HepG2 (cell line): ENCODE data around the gene PMAIP1. TPM values are rescaled to one million over a fixed set of nuclear protein-coding genes. Genes with fewer than 3 reads are reported as not detected.

ENCODE experiments used
- ATAC-seq: fragments of 200-7000 bp; cut with Tn5 transposase; 3 replicates; pipeline ENCODE4 v1.9.1; 2020; ENCODE audit warnings: mild to moderate bottlenecking, moderate library complexity
- BruUV-seq: library from RNA; stranded (reverse); fragments of 400-500 nt; replicated peaks from 2 replicates; lab custom pipeline; 2021; lab: Mats Ljungman, UMichigan
- CTCF ChIA-PET: fragments of 300-600 bp; formaldehyde crosslinking; extraction: SDS; loops from one replicate; lab custom pipeline; 2021; ENCODE audit warnings: low total read pairs, inconsistent platforms, low intra/inter-chr PET ratio; lab: Yijun Ruan, JAX
- POLR2A ChIA-PET: fragments of 350-600 bp; sonication (Branson Sonifier 250); formaldehyde crosslinking; loops from one replicate; lab custom pipeline; 2020; ENCODE audit warnings: antibody characterized with exemption, inconsistent platforms; lab: Yijun Ruan, JAX
- DNase-seq: peaks from one replicate; pipeline ENCODE4 v3.0.0-alpha.2; 2015; ENCODE audit warnings: low spot score
- FAIRE-seq: peaks from 3 replicates; lab custom pipeline; 2011; peaks lifted over from hg19 to GRCh38; lab: Jason Lieb, UNC
- H2AFZ ChIP-seq: one replicate; pipeline ENCODE4 v1.6.1; 2011; ENCODE audit warnings: low read length, inconsistent platforms
- H3K27ac ChIP-seq: fragments of 300-600 bp; 3 replicates; pipeline ENCODE4 v1.8.0; 2011; ENCODE audit warnings: mixed run types, mild to moderate bottlenecking, mixed read lengths, low read length, inconsistent platforms; ENCODE audit not compliant: insufficient read depth; ENCODE audit errors: extremely low read length
- H3K27me3 ChIP-seq, 2 experiments: fragments of 200-600 bp in 1 of 2; 2 replicates in 1 of 2; 3 replicates in 1 of 2; pipeline versions ENCODE4 v1.6.0 to v1.8.0; 2011; ENCODE audit warnings: low read length in 2 of 2, mild to moderate bottlenecking in 2 of 2, moderate library complexity in 2 of 2, inconsistent platforms in 1 of 2; ENCODE audit not compliant: insufficient read depth in 2 of 2, control insufficient read depth in 1 of 2
- H3K36me3 ChIP-seq, 2 experiments: fragments of 200-600 bp in 1 of 2; replicated peaks in 1 of 2; 2 replicates in 1 of 2; 3 replicates in 1 of 2; pipeline versions ENCODE4 v1.5.1 to v1.8.0; 2011; ENCODE audit warnings: low read length in 2 of 2, inconsistent platforms in 1 of 2; ENCODE audit not compliant: insufficient read depth in 2 of 2, control insufficient read depth in 1 of 2
- H3K4me1 ChIP-seq: 2 replicates; pipeline ENCODE4 v1.5.1; 2012; ENCODE audit warnings: low read length, inconsistent platforms; ENCODE audit not compliant: insufficient read depth
- H3K4me2 ChIP-seq: 2 replicates; pipeline ENCODE4 v1.6.0; 2011; ENCODE audit warnings: low read depth, low read length, inconsistent platforms
- H3K4me3 ChIP-seq, 3 experiments: fragments of 200-600 bp in 1 of 3; sonication (generic), shearing (Covaris generic) in 1 of 3; replicated peaks in 1 of 3; 2 replicates each; pipeline ENCODE4 v1.5.1; 2011 to 2016; ENCODE audit warnings: low read length in 3 of 3, inconsistent platforms in 2 of 3, low read depth in 2 of 3, mild to moderate bottlenecking in 2 of 3, control low read depth in 1 of 3, mixed read lengths in 1 of 3; ENCODE audit not compliant: insufficient read depth in 1 of 3
- H3K79me2 ChIP-seq: one replicate; pipeline ENCODE4 v1.6.1; 2011; ENCODE audit warnings: low read length, inconsistent platforms; ENCODE audit not compliant: insufficient read depth
- H3K9ac ChIP-seq: 2 replicates; pipeline ENCODE4 v1.6.0; 2011; ENCODE audit warnings: mild to moderate bottlenecking, low read depth, low read length, inconsistent platforms; ENCODE audit not compliant: insufficient read depth
- H3K9me3 ChIP-seq: 2 replicates; pipeline ENCODE4 v1.5.1; 2012; ENCODE audit warnings: mild to moderate bottlenecking, low read length
- H4K20me1 ChIP-seq: 2 replicates; pipeline ENCODE4 v1.6.0; 2011; ENCODE audit warnings: inconsistent platforms, mild to moderate bottlenecking, low read length, moderate library complexity; ENCODE audit not compliant: insufficient read depth
- ARID5B ChIP-seq: IDR thresholded peaks from 2 replicates; pipeline ENCODE4 v1.4.0; 2020; ENCODE audit warnings: mild to moderate bottlenecking, missing genetic modification reagents
- CBFB ChIP-seq: sonication (generic); formaldehyde crosslinking; IDR thresholded peaks from 2 replicates; pipeline ENCODE4 v1.4.0; 2020; ENCODE audit warnings: missing genetic modification reagents
- DNMT3B ChIP-seq: conservative IDR thresholded peaks from 2 replicates; pipeline ENCODE4 v1.6.1; 2016; ENCODE audit warnings: missing biosample characterization, control low read depth
- HNRNPUL1 ChIP-seq: fragments of 200-400 bp; formaldehyde crosslinking; IDR thresholded peaks from 2 replicates; pipeline ENCODE4 v1.6.1; 2017; ENCODE audit warnings: low read depth, mild to moderate bottlenecking, low read length, moderate library complexity
- HOXA5 ChIP-seq: sonication (generic); formaldehyde crosslinking; IDR thresholded peaks from 2 replicates; pipeline ENCODE4 v1.4.0; 2020; ENCODE audit warnings: missing genetic modification reagents
- JUND ChIP-seq: sonication (generic); formaldehyde crosslinking; IDR thresholded peaks from 2 replicates; pipeline ENCODE4 v1.8.0; 2022; ENCODE audit warnings: mild to moderate bottlenecking, missing genetic modification reagents
- RXRA ChIP-seq: sonication (generic); formaldehyde crosslinking; IDR thresholded peaks from 2 replicates; pipeline ENCODE4 v1.5.1; 2020; ENCODE audit warnings: missing genetic modification reagents
- WIZ ChIP-seq: sonication (generic); formaldehyde crosslinking; IDR thresholded peaks from 2 replicates; pipeline ENCODE4 v1.5.1; 2020; ENCODE audit warnings: mild to moderate bottlenecking, missing genetic modification reagents
- ZFP36L1 ChIP-seq: sonication (generic); formaldehyde crosslinking; IDR thresholded peaks from 2 replicates; pipeline ENCODE4 v1.8.0; 2022; ENCODE audit warnings: mild to moderate bottlenecking, missing genetic modification reagents, moderate library complexity
- ZFP62 ChIP-seq: sonication (generic); formaldehyde crosslinking; IDR thresholded peaks from 2 replicates; pipeline ENCODE4 v1.4.0; 2020; ENCODE audit warnings: missing genetic modification reagents
- ZNF10 ChIP-seq: sonication (generic); formaldehyde crosslinking; IDR thresholded peaks from 2 replicates; pipeline ENCODE4 v1.4.0; 2020; ENCODE audit warnings: mild to moderate bottlenecking, low read depth, missing genetic modification reagents, borderline replicate concordance
- ZNF235 ChIP-seq: sonication (generic); formaldehyde crosslinking; IDR thresholded peaks from 2 replicates; pipeline ENCODE4 v1.8.1; 2023; ENCODE audit warnings: mild to moderate bottlenecking, missing genetic modification reagents, borderline replicate concordance
- ZNF343 ChIP-seq: sonication (generic); formaldehyde crosslinking; IDR thresholded peaks from 2 replicates; pipeline ENCODE4 v1.4.0; 2020; ENCODE audit warnings: mild to moderate bottlenecking, missing genetic modification reagents
- ZNF503 ChIP-seq: sonication (generic); formaldehyde crosslinking; IDR thresholded peaks from 2 replicates; pipeline ENCODE4 v1.4.0; 2020; ENCODE audit warnings: missing genetic modification reagents
- ZNF598 ChIP-seq: sonication (generic); formaldehyde crosslinking; IDR thresholded peaks from 2 replicates; pipeline ENCODE4 v1.5.1; 2020; ENCODE audit warnings: mild to moderate bottlenecking, missing genetic modification reagents, borderline replicate concordance
- ZNF800 ChIP-seq: sonication (generic); formaldehyde crosslinking; IDR thresholded peaks from 2 replicates; pipeline ENCODE4 v1.4.0; 2020; ENCODE audit warnings: missing genetic modification reagents
- WGBS: methylation state at CpG from one replicate; pipeline ENCODE4 v1.1.6; 2017; ENCODE audit warnings: low lambda C conversion rate; 5-methylcytosine and 5-hydroxymethylcytosine counted together
- in situ Hi-C: cut with HindIII; loops from 2 replicates; pipeline ENCODE4 v1.10.0; 2017; ENCODE audit warnings: low pct_unique_long_range_greater_than_20kb; ENCODE audit not compliant: extremely low pct_ligation_motif_present
- intact Hi-C: fragments of 100-400 bp; cut with micrococcal nuclease; formaldehyde crosslinking; loops from one replicate; pipeline ENCODE4 v1.10.0; 2022; ENCODE audit not compliant: unreplicated experiment
- polyA plus RNA-seq, 8 experiments: library from polyadenylated mRNA; depleted of rRNA in 3 of 8; stranded (reverse) in 7 of 8; unstranded in 1 of 8; fragments of >200 nt; fragmentation: Illumina TruSeq in 4 of 8; extraction: Trizol in 4 of 8; gene quantifications; 2 replicates each; pipeline versions ENCODE4 v1.2.1 to v1.2.3, GENCODE V29; 2011 to 2016; ENCODE audit warnings: low read depth in 4 of 8, missing spikeins in 1 of 8, mixed read lengths in 1 of 8; ENCODE audit not compliant: insufficient read depth in 1 of 8
- total RNA-seq, 5 experiments: library from RNA; depleted of rRNA; stranded (reverse); fragments of >200 nt; fragmentation: Illumina TruSeq; extraction: Trizol; gene quantifications; 2 replicates each; pipeline ENCODE4 v1.2.3, GENCODE V29; 2016; ENCODE audit warnings: low read depth in 1 of 5

The PMAIP1 gene
- total and polyA plus RNA-seq, 2 of the 13 experiments (the other 11 are each of a cell fraction or from before 2014, with no cell fraction given): 1.5 to 1.7 TPM

- Histone ChIP-seq H3K36me3 (no peaks in the 10 kb centered on the region), H3K9me3 (no peaks in the 10 kb centered on the region), H3K4me3 (no peak overlapping the region), H3K4me2 (no peak overlapping the region), H3K27me3 (no peaks in the 10 kb centered on the region), H4K20me1 (no peaks in the 10 kb centered on the region), H3K27ac (no peak overlapping the region), H3K4me1 (peaks cover 21% of the 10 kb centered on the region), H3K79me2 (no peaks in the 10 kb centered on the region), H2AFZ (no peak overlapping the region), H3K9ac (no peak overlapping the region)
- DNase-seq: no peak
- no peak for FAIRE-seq
- intact Hi-C loops: no loop called here
- WGBS: 30% methylated on average over 1 of the region's 1 CpG
- BruUV-seq: no TSS peak
- ChIA-PET CTCF (no interaction called here), POLR2A (no interaction called here)
- in situ Hi-C loops: no loop called here
- no peak for ATAC-seq
- TF ChIP-seq CBFB (CRISPR knock-in tag) (no peak), RXRA (no peak), DNMT3B (no peak), WIZ (CRISPR knock-in tag) (no peak), HNRNPUL1 (no peak), ZFP36L1 (CRISPR knock-in tag) (no peak), ZNF343 (CRISPR knock-in tag) (no peak), ZNF10 (CRISPR knock-in tag) (no peak), HOXA5 (CRISPR knock-in tag) (no peak), ZFP62 (CRISPR knock-in tag) (no peak), ZNF800 (CRISPR knock-in tag) (no peak), ARID5B (CRISPR knock-in tag) (no peak), JUND (CRISPR knock-in tag) (no peak), ZNF503 (CRISPR knock-in tag) (no peak), ZNF235 (CRISPR knock-in tag) (no peak), ZNF598 (CRISPR knock-in tag) (no peak)
These were observed 21.2 kb upstream of the PMAIP1 start for GRCh38 chr18:59878644-59879043.
